Measurements from ENCODE around the gene SLC39A11. TPM values are rescaled to one million over a fixed set of nuclear protein-coding genes. Genes with fewer than 3 reads are reported as not detected.
A peak's percentile ranks its signal among the peaks of the same experiment; 100 is the strongest.

SLC39A11 gene
- total RNA-seq, 1 experiment from 2014 or later, result 46.4 TPM

- peaks cover 0 to under 1% of the 10 kb centered on the region in 2 experiments; a peak in 1 of 4 replicates for H3K9me3 ChIP-seq (ENCODE audit: control insufficient read depth in 1 of 2, insufficient read depth in 1 of 2, low read depth in 1 of 2, low read length in 2 of 2)
- ChIA-PET CTCF (no interaction called here), RAD21 (ENCODE audit: low non-redundant PET in 1 of 2, low total read pairs in 2 of 2, uncharacterized antibody in 2 of 2, unreplicated experiment in 2 of 2) (no interaction called here), POLR2A (interaction anchor here (1.1 kb wide), 1 partner anchor 39 kb away, joined by 3 read pairs; no protein-coding TSS in a partner anchor)
- peaks cover 3 to 26% of the 10 kb centered on the region in 2 experiments; a peak in 2 of 4 replicates for H3K4me1 ChIP-seq (ENCODE audit: control insufficient read depth in 1 of 2, insufficient read depth in 2 of 2, low read length in 2 of 2)
- intact Hi-C loops (cut with micrococcal nuclease), result no loop called here
- no peak overlapping the region for H3K4me3 ChIP-seq (replicated peaks in 1 of 2; ENCODE audit: low read depth in 1 of 2, low read length in 2 of 2)
- H3K36me3 ChIP-seq (ENCODE audit: control insufficient read depth in 1 of 2, insufficient read depth in 2 of 2, low read length in 2 of 2), result no peaks in the 10 kb centered on the region
- TF ChIP-seq ELF1 (IDR thresholded peaks at IDR 0.05; ENCODE audit: borderline replicate concordance, low read depth) (no peak), CTCF (IDR thresholded peaks at IDR 0.05 in 2 of 3, conservative IDR thresholded peaks at IDR 0.05 in 1 of 3; ENCODE audit: borderline replicate concordance in 1 of 3, insufficient read depth in 1 of 3, low read depth in 2 of 3, low read length in 2 of 3) (0 out of 6 replicates have a peak, but pooled peaks of 1 of the 3 experiments have one; percentile 6), SRF (IDR thresholded peaks at IDR 0.05; ENCODE audit: low read depth) (no peak), MAX (IDR thresholded peaks at IDR 0.05) (0 out of 2 replicates have a peak, but pooled peaks have one; percentile 28), SIN3A (IDR thresholded peaks at IDR 0.05; ENCODE audit: low read depth) (no peak)
- H2AFZ ChIP-seq (ENCODE audit: low read depth, low read length, poor library complexity, severe bottlenecking), result no peak overlapping the region
- BruUV-seq (replicated peaks), result no TSS peak
- H3K4me2 ChIP-seq (ENCODE audit: low read length), result peak overlapping the region; percentile 51
- H3K27me3 ChIP-seq (ENCODE audit: insufficient read depth, low read length), result no peaks in the 10 kb centered on the region
- no peaks in the 10 kb centered on the region for H3K79me2 ChIP-seq (ENCODE audit: insufficient read depth, low read length)
- H3K9me2 ChIP-seq (ENCODE audit: insufficient read depth), result no peaks in the 10 kb centered on the region
- no peak for DNase-seq (ENCODE audit: low read depth, low spot score)
- H3K9ac ChIP-seq (ENCODE audit: low read length), result no peak overlapping the region
- H4K20me1 ChIP-seq (ENCODE audit: insufficient read depth), result no peaks in the 10 kb centered on the region
- H3K27ac ChIP-seq (ENCODE audit: low read depth, low read length), result no peak overlapping the region
- peak; percentile 78 for ATAC-seq
Measured at GRCh38 chr17:72631949-72632684, 460.4 kb downstream of the SLC39A11 start.

GRCh38 chr17:72631568-72631948 is 460.9 kb downstream of the SLC39A11 start:
- RAD21 ChIA-PET (ENCODE audit: low non-redundant PET in 1 of 2, low total read pairs in 2 of 2, uncharacterized antibody in 2 of 2, unreplicated experiment in 2 of 2), result no interaction called here
- TF ChIP-seq ATF3 (IDR thresholded peaks at IDR 0.05) (no peak), ELF1 (IDR thresholded peaks at IDR 0.05; ENCODE audit: borderline replicate concordance, low read depth) (no peak), CBX3 (IDR thresholded peaks at IDR 0.05; ENCODE audit: low read depth) (no peak), EGR1 (IDR thresholded peaks at IDR 0.05; ENCODE audit: low read depth) (no peak), SIN3A (IDR thresholded peaks at IDR 0.05; ENCODE audit: low read depth) (no peak), REST (IDR thresholded peaks at IDR 0.05; ENCODE audit: low read depth) (no peak), ZNF274 (IDR thresholded peaks at IDR 0.05; ENCODE audit: low read depth, low read length) (no peak), SP1 (IDR thresholded peaks at IDR 0.05; ENCODE audit: low read depth) (no peak), EZH2 (IDR thresholded peaks at IDR 0.05) (no peak), CEBPB (IDR thresholded peaks at IDR 0.05; ENCODE audit: low read depth) (no peak), RAD21 (IDR thresholded peaks at IDR 0.05; ENCODE audit: low read depth) (no peak)
- H3K27me3 ChIP-seq (ENCODE audit: insufficient read depth, low read length), result no peaks in the 10 kb centered on the region
- intact Hi-C loops (cut with micrococcal nuclease), result no loop called here
- H3K4me3 ChIP-seq (replicated peaks in 1 of 2; ENCODE audit: low read depth in 1 of 2, low read length in 2 of 2), result no peak overlapping the region
- no peak overlapping the region for H3K4me2 ChIP-seq (ENCODE audit: low read length)
- no TSS peak for BruUV-seq (replicated peaks)
- CTCF ChIA-PET, result no interaction called here
- POLR2A ChIA-PET, result no interaction called here
- peaks cover 2 to 6% of the 10 kb centered on the region in 2 experiments; a peak in 2 of 4 replicates for H3K9me3 ChIP-seq (ENCODE audit: control insufficient read depth in 1 of 2, insufficient read depth in 1 of 2, low read depth in 1 of 2, low read length in 2 of 2)
- no peaks in the 10 kb centered on the region for H4K20me1 ChIP-seq (ENCODE audit: insufficient read depth)
- ATAC-seq, result peak; percentile 49
- peaks cover 3 to 26% of the 10 kb centered on the region in 2 experiments; a peak in 2 of 4 replicates for H3K4me1 ChIP-seq (ENCODE audit: control insufficient read depth in 1 of 2, insufficient read depth in 2 of 2, low read length in 2 of 2)
- no peaks in the 10 kb centered on the region for H3K9me2 ChIP-seq (ENCODE audit: insufficient read depth)
- no peak overlapping the region for H3K27ac ChIP-seq (ENCODE audit: low read depth, low read length)
- H2AFZ ChIP-seq (ENCODE audit: low read depth, low read length, poor library complexity, severe bottlenecking), result no peak overlapping the region
- H3K79me2 ChIP-seq (ENCODE audit: insufficient read depth, low read length), result no peaks in the 10 kb centered on the region
- DNase-seq (ENCODE audit: low read depth, low spot score), result no peak
- H3K9ac ChIP-seq (ENCODE audit: low read length), result no peak overlapping the region
- H3K36me3 ChIP-seq (ENCODE audit: control insufficient read depth in 1 of 2, insufficient read depth in 2 of 2, low read length in 2 of 2), result no peaks in the 10 kb centered on the region
